Stimulated activated CD8-positive, alpha-beta memory T cell treated with anti-CD3 and anti-CD28 coated beads, Interleukin-15, amount 100 ng/mL, for 48 hours (primary cell): ENCODE data around the gene GAB1.
"Not testable (repeated sequence)": the region's sequence is repeated elsewhere in the genome, so short reads cannot be mapped to it uniquely, and the experiment has no call there.

ENCODE experiments used
- DNase-seq, 2 donors: peaks; one replicate each; pipeline ENCODE4 v3.0.0-alpha.2; 2020; ENCODE audit warnings: low read depth in 2 of 2

Gene GAB1

DNA sequence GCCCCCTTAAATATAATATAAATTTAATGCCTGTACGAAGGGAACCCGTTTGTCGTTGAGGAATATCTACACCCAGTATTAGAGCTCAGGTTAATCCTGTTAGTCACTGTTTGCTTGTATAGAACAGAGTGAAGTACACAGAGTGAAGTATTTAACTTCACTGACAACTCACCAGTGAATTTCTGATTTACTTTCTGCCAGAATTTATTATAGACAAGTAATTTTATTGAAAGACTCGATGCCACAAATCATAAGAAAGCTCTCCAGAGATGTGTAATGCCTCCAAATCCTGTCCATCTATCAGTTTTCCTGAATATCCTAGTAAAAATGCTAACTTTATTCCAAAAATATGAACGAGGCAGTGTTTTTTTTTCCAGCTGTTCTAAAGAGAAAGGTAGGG, 1.6 kb downstream of the GAB1 start:
- no peak for DNase-seq

DNA sequence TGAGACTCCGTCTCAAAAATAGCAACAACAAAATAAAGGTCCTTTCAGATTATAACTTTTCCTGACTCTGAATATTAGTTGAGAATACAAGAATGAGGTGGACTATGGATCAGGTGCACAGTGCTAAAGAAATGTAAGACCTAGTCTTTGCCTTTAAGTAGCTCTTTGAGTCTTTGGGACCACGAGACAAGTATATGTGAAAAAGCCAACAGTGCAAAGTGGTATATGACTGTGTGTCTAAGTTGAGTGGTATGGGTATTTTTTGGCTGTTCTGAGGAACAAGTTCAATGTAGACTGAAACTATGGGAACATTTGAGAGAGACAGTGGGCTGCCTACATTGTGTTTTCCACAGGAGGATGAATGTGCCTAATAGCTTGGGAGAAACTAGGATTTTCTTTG, 2.8 kb downstream of the GAB1 start:
- no peak for DNase-seq

- no peak for DNase-seq
Observed at GRCh38 chr4:143341186-143341755, 4.6 kb downstream of the GAB1 start.

DNA sequence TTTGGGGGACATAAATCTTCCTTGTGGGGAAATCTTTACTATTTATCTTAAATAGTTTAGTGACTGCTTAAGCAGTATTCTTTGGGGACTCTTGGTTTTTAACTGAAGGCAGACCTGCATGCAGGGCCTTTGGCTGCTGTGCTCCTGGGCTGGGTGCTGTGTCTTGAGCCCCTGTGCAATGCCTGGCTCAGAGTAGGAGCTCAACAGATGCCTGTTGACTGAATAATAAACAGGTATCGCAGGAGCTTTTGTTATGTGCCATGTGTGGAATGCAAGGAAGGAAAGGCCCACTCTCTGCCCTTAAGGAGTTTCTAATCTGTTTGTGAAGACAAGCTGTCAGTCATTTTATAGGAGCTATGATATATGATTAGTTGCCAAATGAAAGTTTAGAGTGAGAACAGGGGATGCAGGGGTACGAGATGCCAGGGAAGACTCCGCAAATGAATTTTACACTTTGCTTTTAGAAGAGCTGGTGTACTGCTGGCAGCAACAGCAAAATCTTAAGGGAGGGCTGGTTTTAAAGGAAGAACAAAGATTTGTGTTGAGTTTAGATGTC, 6.7 kb downstream of the GAB1 start:
- no peak for DNase-seq

GRCh38 chr4:143344041-143344440, 7.4 kb downstream of the GAB1 start:
- no peak for DNase-seq

GRCh38 chr4:143344774-143345173, 8.1 kb downstream of the GAB1 start:
- DNase-seq, result no peak

- DNase-seq, result no peak
Observed at GRCh38 chr4:143345356-143345755, 8.7 kb downstream of the GAB1 start.

- no peak for DNase-seq
Observed at GRCh38 chr4:143346206-143346605, 9.5 kb downstream of the GAB1 start.

DNA sequence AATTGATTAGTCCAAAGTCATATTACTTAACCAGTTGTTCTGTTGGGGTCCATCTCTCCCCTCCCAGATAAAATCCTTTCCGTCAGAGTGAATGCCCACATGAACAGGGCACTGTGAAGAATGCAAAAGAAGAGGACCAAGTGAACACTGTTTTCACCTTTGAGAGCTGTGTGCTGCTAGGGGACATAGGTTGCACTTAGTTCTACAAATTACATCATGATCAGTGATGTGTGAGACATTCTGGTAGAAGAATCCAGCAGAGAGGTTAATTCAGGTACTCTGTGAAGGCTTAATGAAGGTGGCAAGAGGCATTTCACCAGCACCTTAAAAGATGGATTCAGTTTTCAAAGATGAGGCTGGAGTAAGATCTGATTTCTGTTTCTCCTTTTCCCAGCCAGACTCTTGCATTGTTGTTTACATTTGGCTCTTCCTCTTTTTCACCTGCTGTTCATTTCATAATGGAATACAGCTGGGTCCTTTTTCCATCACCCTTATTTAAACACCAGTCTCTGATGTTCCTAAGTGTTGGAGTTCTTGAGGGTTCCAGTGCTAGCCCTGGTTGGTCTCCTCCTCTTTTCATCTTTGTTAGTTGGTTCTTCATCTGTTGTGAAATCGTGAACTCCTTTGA, 10.9 kb downstream of the GAB1 start:
- no peak for DNase-seq

- no peak for DNase-seq
Observed at GRCh38 chr4:143348233-143349077, 11.8 kb downstream of the GAB1 start.

GRCh38 chr4:143349858-143350527, 13.3 kb downstream of the GAB1 start:
- DNase-seq, result not testable (repeated sequence)

GRCh38 chr4:143351149-143351691, 14.5 kb downstream of the GAB1 start:
- no peak for DNase-seq

DNA sequence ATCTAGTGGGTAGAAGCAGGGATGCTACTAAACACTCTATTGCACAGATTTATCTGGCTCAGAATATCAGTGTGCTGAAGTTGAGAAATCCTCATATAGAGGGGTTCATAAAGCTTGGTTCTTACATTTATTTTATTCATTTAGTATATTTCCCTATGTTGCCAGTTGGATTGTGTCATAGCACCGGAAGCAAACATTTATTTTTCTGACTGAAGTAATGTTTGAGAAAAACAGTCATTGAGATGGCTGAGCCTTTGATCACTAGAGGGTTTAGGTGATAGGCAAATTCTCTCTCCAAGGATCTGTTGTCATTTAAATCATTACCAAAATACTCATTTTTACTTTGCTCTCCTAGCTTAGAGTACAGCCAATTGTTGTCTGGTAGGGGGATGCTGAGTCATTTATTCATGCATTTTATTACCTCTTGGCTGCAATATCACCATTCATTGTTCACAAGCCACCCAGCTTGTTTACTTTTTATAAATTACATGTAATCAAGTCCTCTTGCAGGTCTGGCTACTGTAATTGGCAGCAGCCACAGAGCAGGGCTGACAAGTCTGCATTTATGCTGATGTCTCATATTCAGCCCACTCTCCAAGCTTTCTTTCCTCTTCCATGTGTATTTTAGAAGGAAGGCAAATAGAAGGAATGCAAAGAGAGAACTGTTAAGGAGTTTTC, 15.2 kb downstream of the GAB1 start:
- no peak for DNase-seq

- no peak for DNase-seq
Observed at GRCh38 chr4:143352720-143353119, 16.0 kb downstream of the GAB1 start.

GRCh38 chr4:143353797-143354196, 17.1 kb downstream of the GAB1 start:
- DNase-seq, result no peak

DNA sequence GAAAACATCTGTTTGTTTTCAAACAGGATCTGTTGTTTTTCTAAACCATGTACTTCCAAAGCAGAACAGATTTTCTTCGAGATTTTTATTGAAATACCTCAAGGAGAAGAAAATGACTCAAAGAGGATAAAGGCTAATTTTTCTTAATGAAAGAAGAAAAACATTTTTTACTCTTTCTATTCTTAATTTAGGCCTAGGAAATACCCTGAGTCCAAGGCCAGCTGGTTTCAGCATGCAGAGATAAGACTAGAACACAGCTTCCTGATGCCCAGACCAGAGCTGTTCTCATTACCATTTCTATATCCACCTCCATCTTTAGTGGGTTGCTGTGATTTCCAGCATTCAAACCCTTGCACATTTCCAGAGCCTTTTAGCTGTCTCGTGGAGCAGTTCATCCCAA, 18.3 kb downstream of the GAB1 start:
- no peak for DNase-seq

GRCh38 chr4:143355540-143356217, 19.0 kb downstream of the GAB1 start:
- no peak for DNase-seq

DNA sequence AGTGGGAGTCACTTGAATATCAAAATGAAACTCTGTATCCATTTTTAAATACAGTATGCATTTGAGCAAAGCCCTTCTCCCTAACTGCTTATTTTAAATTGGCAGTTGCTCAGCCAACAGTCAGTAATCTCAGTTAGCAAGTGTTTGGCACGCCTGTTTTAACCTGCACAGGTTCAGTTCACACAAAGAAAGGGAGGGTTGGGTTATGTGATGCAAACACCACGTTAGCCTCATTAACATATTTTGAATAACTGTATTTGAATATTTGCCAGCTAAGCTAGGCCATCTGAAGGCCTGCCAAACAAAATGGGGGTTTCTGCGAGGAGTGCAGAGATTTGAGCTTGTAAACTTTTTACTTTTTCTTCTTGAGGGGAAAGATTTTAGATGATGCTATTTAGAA, 19.8 kb downstream of the GAB1 start:
- DNase-seq, result no peak

- no peak for DNase-seq
Observed at GRCh38 chr4:143357161-143357845, 20.6 kb downstream of the GAB1 start.

DNA sequence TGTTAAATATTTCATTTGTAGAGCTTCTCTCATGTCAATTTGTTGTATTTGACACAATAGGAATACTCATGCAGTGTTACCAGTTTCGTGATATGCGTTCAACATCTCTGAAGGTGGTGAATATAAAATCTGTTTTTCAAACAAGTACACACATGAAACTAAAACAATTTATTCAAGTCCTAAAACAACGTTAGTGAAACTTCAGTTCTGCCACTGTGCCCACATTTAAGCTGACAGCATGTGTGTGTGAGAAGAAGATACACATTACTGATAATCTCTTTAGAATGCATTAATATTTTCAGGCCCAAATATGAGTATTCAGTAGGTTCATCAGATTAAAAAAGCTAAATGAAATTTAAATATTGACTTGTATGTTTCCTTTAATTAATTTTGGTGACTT, 21.7 kb downstream of the GAB1 start:
- DNase-seq, result no peak
